Fibroblast of peridontal ligament (primary cell): ENCODE results near the gene LENG8.
A peak's percentile ranks its signal among the peaks of the same experiment; 100 is the strongest.

Experiments
- DNase-seq: peaks from one replicate; pipeline ENCODE4 v3.0.0-alpha.2; 2010; ENCODE audit errors: extremely low read depth

LENG8 gene

GRCh38 chr19:54448774-54449700 is at the start of gene LENG8:
Gene LENG8, plus strand, starts transcription at chr19:54449199. Its CDS starts 2,146 bp downstream, at chr19:54451345.
- DNase-seq: peak; percentile 98

GRCh38 chr19:54400913-54401312 is 48.1 kb upstream of the LENG8 start:
- DNase-seq: no peak

- DNase-seq: no peak
Measured at GRCh38 chr19:54403054-54403453, 45.9 kb upstream of the LENG8 start.

DNA sequence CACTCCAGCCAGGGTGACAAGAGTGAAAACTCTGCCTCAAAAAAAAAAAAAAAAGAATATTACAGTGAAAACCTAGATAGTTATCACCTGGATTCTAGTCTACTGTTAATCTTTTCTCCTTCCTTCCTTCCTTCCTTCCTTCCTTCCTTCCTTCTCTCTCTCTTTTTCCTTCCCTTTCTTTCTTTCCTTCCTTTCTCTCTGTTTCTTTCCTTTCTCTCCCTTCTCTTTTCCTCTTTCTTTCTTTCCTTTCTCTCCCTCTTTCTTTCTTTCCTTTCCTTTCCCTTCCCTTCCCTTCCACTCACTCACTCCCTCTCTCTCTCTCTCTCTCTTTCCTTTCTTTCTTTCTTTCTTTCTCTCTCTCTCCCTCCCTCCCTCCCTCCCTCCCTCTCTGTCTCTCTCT is 43.4 kb upstream of the LENG8 start:
- DNase-seq: no peak

DNA sequence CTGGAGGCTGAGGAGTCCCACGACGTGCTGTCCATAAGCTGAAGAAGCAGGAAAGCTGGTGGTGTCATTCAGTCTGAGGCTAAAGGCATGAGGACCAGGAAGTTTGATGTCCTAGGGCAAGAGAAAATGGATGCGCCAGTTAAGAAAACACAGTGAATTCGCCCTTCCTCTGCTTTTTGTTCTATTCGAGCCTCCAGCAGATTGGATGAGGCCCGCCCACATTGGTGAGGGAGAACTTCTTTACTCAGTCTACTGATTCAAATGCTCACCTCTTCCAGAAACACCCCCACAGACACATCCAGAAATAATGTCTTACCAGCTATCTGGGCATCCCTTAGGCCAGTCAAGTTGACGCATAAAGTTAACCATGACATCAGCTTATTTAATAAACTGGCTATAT is 41.2 kb upstream of the LENG8 start:
- DNase-seq: no peak

DNA sequence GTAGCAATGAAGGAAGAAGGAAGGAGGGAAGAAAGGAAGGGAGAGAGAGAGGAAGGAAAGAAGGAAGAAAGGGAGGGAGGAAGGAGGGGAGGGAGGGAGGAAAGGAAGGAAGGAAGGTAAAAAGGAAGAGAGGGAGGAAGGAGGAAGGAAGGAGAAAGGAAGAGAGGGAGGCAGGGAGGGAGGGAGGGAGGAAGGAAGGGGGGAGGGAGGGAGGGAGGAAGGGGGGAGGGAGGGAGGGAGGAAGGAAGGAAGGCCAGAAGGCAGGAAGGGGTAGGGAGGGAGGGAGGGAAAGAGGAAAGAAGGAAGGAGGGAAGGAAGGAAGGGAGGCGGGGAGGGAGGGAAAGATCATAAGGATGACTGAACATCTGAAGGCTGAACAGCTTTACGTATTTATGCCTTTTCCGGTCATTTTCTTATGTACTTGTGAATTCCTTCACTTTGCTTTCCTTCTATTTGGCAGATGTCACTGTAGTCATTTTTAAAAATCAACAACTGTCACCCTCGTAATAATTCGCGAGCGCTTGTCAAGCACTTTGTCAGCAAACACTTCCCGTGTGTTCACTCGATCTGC is 40.5 kb upstream of the LENG8 start:
- DNase-seq: no peak

DNA sequence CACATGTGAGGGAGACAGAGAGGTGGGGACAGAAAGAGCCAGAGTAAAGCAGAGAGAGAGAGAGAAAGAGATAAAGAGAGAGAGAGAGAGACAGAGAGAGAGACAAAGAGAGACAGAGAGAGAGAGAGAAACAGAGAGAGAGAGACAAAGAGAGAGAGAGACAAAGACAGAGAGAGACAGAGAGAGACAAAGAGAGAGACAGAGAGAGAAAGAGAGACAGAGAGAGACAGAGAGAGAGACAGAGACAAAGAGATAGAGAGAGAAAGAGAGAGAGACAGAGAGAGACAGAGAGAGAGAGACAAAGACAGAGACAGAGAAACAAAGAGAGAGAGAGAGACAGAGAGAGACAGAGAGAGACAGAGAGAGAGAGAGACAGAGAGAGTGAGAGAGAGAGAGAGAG is 38.0 kb upstream of the LENG8 start:
- no peak for DNase-seq

GRCh38 chr19:54412877-54413276 is 36.1 kb upstream of the LENG8 start:
- no peak for DNase-seq

DNA sequence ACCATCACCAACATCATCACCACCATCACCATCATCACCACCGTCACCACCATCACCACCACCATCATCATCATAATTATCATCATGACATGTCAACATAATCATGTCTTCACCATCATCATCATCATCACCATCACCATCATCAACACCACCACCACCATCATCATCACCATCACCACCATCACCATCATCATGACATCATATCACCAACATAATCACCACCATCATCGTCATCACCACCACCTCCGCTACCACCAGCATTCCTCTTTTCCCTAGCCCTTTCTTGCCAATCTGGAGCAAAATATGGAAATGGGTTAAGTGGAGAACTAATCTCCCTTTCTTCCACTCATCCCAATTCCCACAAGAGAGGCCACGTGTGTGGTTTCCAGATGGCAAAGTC is 34.8 kb upstream of the LENG8 start:
- DNase-seq: no peak

- DNase-seq: no peak
Measured at GRCh38 chr19:54415208-54415900, 33.6 kb upstream of the LENG8 start, which contains the start of gene TTYH1. Gene TTYH1, plus strand, starts transcription at chr19:54415464. Its CDS starts 89 bp downstream, at chr19:54415553.

- DNase-seq: no peak
Measured at GRCh38 chr19:54415901-54416673, 32.9 kb upstream of the LENG8 start.

DNA sequence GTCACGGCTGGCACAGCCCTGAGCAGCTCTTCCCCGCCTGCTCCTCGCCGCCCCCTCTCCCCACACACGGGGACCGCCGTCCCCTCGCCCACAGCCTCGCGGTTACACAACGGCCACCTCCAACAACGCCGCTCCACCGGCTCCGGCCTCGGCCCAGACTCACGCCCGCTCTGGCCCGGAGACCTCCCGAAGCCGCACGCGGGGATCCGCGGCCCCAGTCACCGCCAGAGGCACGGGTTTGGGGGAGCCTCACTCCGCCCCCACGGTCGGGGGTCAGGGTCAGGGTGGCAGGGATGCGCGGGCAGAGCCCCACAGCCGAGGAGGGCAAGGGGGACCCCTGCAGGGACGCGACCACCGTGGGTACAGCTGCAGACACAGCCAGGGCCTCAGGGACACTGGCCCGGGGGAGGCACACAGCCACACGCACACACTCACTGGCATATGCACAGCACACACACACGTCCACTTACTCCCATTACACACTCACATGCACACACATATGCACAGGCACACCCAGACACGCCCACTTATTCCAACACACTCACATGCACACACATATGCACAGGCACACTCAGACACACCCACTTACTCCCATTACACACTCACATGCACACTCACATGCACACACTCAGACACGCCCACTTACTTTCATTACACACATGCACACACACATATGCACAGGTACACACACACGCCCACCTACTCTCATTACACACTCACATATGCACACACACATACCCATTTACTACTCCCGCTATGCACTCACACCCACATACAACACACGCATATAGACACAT is 32.1 kb upstream of the LENG8 start:
- no peak for DNase-seq

GRCh38 chr19:54418030-54418929 is 30.7 kb upstream of the LENG8 start:
- peak; percentile 23 for DNase-seq

- no peak for DNase-seq
Measured at GRCh38 chr19:54418930-54419800, 29.8 kb upstream of the LENG8 start.

DNA sequence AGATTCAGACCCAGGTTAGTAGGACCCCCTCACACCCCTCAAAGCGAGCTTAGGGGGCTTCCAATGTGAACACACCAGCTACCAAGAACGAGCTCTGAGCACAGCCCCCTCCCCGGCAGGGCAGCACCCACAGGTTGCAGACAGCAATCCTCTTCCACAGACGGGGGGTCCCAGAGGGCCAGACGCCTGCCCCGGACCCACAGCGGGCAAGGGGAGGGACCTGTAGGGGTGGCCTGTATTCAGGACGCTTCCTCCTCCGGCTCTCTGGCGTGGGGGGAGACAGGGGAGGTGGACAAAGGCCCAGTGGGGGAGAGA is 29.0 kb upstream of the LENG8 start:
- DNase-seq: no peak

DNA sequence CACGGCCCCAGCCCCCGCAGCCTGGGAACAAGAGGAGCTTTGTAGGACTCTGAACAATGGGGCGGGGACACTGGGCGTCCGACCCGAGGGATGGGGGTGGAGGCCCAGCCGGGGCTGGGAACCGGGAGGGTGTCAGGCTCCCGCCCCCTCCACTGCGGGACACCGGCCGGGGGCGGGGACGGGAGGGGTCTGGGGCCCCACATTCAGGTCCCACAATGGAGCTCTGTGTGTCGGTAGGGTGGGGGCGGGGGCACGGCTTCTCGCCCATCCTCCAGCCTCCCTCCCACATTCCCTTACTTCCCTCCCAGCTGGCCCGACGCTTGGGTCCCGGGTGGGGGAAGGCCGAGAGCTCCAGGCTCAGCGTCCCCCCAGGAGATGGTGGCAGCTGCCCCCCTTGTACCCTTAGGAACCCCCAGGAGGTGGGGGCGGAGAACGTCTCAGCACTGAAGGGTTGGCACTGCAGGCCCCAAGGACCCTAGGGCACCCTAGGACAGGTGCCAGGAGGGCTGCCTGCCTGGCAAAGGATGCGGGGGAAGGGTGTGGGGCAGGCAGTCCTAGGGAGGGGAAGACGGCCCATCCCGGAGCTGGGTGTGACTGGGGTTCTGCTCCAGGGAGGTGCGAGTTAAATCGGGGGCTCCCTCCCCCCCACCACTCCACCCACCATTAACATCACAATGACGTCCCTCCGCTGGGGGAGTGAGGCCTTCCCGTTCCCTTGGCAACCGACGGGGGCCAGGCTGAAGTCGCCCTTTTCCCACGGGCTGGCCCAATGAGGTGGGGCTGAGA is 28.4 kb upstream of the LENG8 start:
- no peak for DNase-seq

GRCh38 chr19:54421169-54421516 is 27.9 kb upstream of the LENG8 start:
- DNase-seq: no peak

DNA sequence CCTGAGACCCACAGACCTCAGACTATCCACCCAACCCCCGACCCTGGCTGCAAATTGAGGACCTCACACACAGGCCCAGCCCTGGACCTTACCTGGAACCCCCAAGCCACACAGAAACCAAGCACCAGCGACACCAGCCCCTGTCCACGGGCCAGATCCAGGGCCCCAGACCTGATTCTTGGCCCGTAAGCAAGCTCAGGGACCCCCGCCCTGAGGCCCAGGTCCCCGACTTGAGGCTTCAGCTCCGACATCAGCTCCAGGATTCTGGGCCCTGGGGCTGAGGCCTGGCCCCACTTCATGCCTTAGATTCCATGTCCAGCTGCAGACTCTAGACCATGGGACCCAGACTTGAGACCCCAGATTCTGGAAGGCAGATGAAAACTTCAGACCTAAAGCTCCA is 27.5 kb upstream of the LENG8 start:
- no peak for DNase-seq
